GM18507 (cell line): ENCODE data around the gene CDKN1C.

Experiments
- DNase-seq: peaks from one replicate; pipeline ENCODE4 v3.0.0; 2011; ENCODE audit warnings: low read depth; ENCODE audit not compliant: insufficient read length; ENCODE audit errors: extremely low spot score
- FAIRE-seq: peaks from 2 replicates; lab custom pipeline; 2011; peaks lifted over from hg19 to GRCh38; lab: Jason Lieb, UNC

CDKN1C gene

GRCh38 chr11:2857276-2857675 lies 28.3 kb downstream of the CDKN1C start:
- DNase-seq: no peak
- FAIRE-seq: no peak

- no peak for FAIRE-seq
- DNase-seq: no peak
Observed at GRCh38 chr11:2855162-2855561, 30.4 kb downstream of the CDKN1C start.

- no peak for FAIRE-seq
Observed at GRCh38 chr11:2853997-2854560, 31.5 kb downstream of the CDKN1C start.

GRCh38 chr11:2853401-2853800 lies 32.2 kb downstream of the CDKN1C start:
- no peak for DNase-seq
- no peak for FAIRE-seq

More at GRCh38 chr11:2853997-2854560, 31.5 kb downstream of the CDKN1C start:
- DNase-seq: no peak

- no peak for FAIRE-seq
- DNase-seq: no peak
Observed at GRCh38 chr11:2849994-2850770, 35.4 kb downstream of the CDKN1C start.

GRCh38 chr11:2848497-2848896 lies 37.1 kb downstream of the CDKN1C start:
- no peak for FAIRE-seq
- DNase-seq: no peak

- DNase-seq (no peak), FAIRE-seq (no peak)
Observed at GRCh38 chr11:2847561-2847960, 38.0 kb downstream of the CDKN1C start.

- FAIRE-seq (no peak), DNase-seq (no peak)
Observed at GRCh38 chr11:2846470-2846869, 39.1 kb downstream of the CDKN1C start.

GRCh38 chr11:2846056-2846455 lies 39.5 kb downstream of the CDKN1C start:
- DNase-seq (no peak), FAIRE-seq (no peak)

GRCh38 chr11:2844996-2845395 lies 40.6 kb downstream of the CDKN1C start:
- DNase-seq: no peak
- no peak for FAIRE-seq

- no peak for DNase-seq
- FAIRE-seq: no peak
Observed at GRCh38 chr11:2844116-2844842, 41.3 kb downstream of the CDKN1C start.

- no peak for FAIRE-seq
Observed at GRCh38 chr11:2843551-2843950, 42.0 kb downstream of the CDKN1C start.

GRCh38 chr11:2842876-2843275 lies 42.7 kb downstream of the CDKN1C start:
- no peak for FAIRE-seq

More at GRCh38 chr11:2843551-2843950, 42.0 kb downstream of the CDKN1C start:
- DNase-seq: no peak

GRCh38 chr11:2841411-2842190 lies 44.0 kb downstream of the CDKN1C start:
- FAIRE-seq: no peak
- DNase-seq: no peak

More at GRCh38 chr11:2842876-2843275, 42.7 kb downstream of the CDKN1C start:
- DNase-seq: no peak

GRCh38 chr11:2839395-2839943 lies 46.1 kb downstream of the CDKN1C start:
- FAIRE-seq (no peak), DNase-seq (no peak)

- no peak for FAIRE-seq
Observed at GRCh38 chr11:2838676-2839294, 46.8 kb downstream of the CDKN1C start.

GRCh38 chr11:2838091-2838490 lies 47.5 kb downstream of the CDKN1C start:
- DNase-seq: no peak

More at GRCh38 chr11:2838676-2839294, 46.8 kb downstream of the CDKN1C start:
- DNase-seq: no peak

GRCh38 chr11:2837651-2838050 lies 47.9 kb downstream of the CDKN1C start:
- DNase-seq: no peak
- no peak for FAIRE-seq

More at GRCh38 chr11:2838091-2838490, 47.5 kb downstream of the CDKN1C start:
- no peak for FAIRE-seq

GRCh38 chr11:2837096-2837601 lies 48.4 kb downstream of the CDKN1C start:
- no peak for DNase-seq
- FAIRE-seq: no peak
